Lower leg skin (tissue), 4 donors: ENCODE results near the gene PRRG2. TPM values are rescaled to one million over a fixed set of nuclear protein-coding genes. Genes with fewer than 3 reads are reported as not detected.

Source experiments
- DNase-seq, 2 donors: peaks; one replicate each; pipeline ENCODE4 v3.0.0-alpha.2; 2019; ENCODE audit warnings: low spot score in 2 of 2
- H3K4me3 ChIP-seq: fragments of 200-600 bp; sonication (generic); 2 replicates; pipeline ENCODE4 v1.5.1; 2017; ENCODE audit warnings: mild to moderate bottlenecking, low read depth; ENCODE audit not compliant: poor library complexity, severe bottlenecking
- POLR2A ChIP-seq, 2 donors: fragments of 450-650 bp; IDR thresholded peaks; one replicate each; pipeline ENCODE4 v1.6.1; 2016 to 2017; ENCODE audit warnings: antibody characterized with exemption in 2 of 2, mild to moderate bottlenecking in 1 of 2, moderate library complexity in 1 of 2
- WGBS, 2 donors: methylation state at CpG; one replicate each; pipeline ENCODE4 v1.1.5; 2018; 5-methylcytosine and 5-hydroxymethylcytosine counted together
- intact Hi-C: fragments of 100-400 bp; cut with DNase I; formaldehyde crosslinking; loops from one replicate; pipeline ENCODE4 v1.15.0; 2023; ENCODE audit warnings: low total_unique reads
- total RNA-seq, 4 donors: library from RNA; depleted of rRNA; stranded (reverse); fragments of >200 nt; gene quantifications; one replicate each; pipeline ENCODE4 v1.1.0, GENCODE V29; 2016
- TF ChIP-seq, protein P1 (sequence below), 3 donors: fragments of 450-650 bp; IDR thresholded peaks; one replicate each; pipeline ENCODE4 v1.5.1; 2016; ENCODE audit warnings: antibody characterized with exemption in 3 of 3, mild to moderate bottlenecking in 3 of 3, moderate library complexity in 2 of 3

The PRRG2 gene
- total RNA-seq, 4 donors from 2014 or later = 13.9 to 31.2 (median 18.6) TPM

DNA sequence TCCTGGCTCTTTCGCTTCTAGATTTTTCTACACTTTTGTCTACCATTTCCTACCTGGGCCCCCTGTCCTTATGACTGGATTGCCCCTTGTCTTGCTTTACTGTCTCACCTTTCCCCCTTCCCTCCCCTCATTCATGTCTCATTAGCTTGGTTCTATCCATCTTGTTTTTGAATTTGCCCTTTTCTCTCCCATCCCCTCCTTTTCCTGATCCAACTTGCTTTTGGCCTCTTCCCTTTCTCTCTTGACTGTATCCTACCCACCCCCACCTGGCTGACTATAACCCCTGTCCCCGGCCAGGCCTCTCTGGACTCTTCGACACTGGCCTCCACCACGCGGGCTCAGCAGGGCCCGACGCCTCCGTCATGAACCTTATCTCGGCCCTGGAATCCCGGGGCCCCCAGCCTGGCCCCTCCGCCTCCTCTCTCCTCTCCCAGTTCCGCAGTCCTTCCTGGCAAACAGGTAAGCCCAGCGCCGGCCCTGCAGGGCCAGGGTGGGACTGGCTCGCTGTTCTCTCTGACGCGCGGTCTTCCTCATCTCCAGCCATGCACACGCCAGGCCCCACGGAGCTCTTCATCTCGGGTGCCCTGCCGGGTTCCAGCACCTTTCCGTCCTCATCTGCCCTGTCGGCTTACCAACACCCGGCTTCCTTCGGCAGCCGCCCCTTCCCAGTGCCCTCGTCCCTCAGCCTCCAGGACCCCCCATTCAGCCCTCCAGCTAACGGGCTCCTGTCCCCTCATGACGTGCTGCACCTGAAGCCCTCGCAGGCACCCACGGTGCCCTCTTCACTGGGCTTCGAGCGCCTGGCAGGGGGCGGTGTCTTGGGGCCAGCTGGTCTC, 13.3 kb downstream of the PRRG2 start:
- TF ChIP-seq, protein P1, sequence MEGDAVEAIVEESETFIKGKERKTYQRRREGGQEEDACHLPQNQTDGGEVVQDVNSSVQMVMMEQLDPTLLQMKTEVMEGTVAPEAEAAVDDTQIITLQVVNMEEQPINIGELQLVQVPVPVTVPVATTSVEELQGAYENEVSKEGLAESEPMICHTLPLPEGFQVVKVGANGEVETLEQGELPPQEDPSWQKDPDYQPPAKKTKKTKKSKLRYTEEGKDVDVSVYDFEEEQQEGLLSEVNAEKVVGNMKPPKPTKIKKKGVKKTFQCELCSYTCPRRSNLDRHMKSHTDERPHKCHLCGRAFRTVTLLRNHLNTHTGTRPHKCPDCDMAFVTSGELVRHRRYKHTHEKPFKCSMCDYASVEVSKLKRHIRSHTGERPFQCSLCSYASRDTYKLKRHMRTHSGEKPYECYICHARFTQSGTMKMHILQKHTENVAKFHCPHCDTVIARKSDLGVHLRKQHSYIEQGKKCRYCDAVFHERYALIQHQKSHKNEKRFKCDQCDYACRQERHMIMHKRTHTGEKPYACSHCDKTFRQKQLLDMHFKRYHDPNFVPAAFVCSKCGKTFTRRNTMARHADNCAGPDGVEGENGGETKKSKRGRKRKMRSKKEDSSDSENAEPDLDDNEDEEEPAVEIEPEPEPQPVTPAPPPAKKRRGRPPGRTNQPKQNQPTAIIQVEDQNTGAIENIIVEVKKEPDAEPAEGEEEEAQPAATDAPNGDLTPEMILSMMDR (IDR thresholded peaks at IDR 0.05) = no peak
- no peak for TF ChIP-seq POLR2A (IDR thresholded peaks at IDR 0.05)
- intact Hi-C loops = loop anchor here (5.0 kb wide), 1 partner anchor 43 kb away; no protein-coding TSS in a partner anchor
- WGBS, 2 donors = 88 to 91% methylated on average over 32 to 35 of the region's 35 CpGs
- H3K4me3 ChIP-seq = no peak overlapping the region
- no peak for DNase-seq

DNA sequence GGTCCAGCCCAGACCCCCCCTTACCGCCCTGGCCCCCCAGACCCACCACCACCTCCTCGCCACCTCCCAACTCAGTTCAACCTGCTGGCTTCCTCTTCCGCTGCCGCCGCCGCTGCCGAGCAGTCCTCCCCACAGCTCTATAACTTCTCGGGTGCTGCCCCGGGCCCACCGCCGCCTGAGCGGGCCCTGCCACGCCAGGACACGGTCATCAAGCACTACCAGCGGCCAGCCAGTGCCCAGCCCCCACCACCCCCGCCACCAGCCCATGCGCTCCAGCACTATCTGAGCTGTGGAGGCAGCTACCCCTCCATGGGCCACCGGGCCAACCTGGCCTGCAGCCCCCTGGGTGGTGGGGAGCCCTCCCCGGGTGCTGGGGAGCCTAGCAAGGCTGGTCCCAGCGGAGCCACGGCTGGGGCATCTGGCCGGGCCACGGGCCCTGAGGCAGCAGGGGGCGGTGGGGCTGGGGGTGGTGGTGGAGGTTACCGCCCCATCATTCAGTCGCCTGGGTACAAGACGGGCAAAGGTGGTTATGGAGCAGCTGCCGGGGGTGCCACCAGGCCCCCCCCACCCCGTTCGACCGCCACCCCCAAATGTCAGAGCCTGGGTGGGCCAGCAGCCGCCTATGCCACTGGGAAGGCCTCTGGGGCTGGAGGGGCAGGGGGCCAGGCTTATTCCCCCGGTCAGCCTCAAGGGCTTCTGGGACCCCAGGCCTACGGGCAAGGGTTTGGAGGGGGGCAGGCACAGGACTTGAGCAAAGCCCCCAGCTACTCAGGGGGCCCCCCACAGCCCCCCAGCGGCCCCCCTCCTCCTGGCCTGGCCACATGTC, 14.1 kb downstream of the PRRG2 start:
- WGBS, 2 donors = 91 to 95% methylated on average over 13 to 28 of the region's 35 CpGs
- intact Hi-C loops = loop anchor here (5.0 kb wide), 1 partner anchor 42 kb away; no protein-coding TSS in a partner anchor
- no peak for DNase-seq
- no peak for TF ChIP-seq POLR2A (IDR thresholded peaks at IDR 0.05)
- H3K4me3 ChIP-seq = no peak overlapping the region

DNA sequence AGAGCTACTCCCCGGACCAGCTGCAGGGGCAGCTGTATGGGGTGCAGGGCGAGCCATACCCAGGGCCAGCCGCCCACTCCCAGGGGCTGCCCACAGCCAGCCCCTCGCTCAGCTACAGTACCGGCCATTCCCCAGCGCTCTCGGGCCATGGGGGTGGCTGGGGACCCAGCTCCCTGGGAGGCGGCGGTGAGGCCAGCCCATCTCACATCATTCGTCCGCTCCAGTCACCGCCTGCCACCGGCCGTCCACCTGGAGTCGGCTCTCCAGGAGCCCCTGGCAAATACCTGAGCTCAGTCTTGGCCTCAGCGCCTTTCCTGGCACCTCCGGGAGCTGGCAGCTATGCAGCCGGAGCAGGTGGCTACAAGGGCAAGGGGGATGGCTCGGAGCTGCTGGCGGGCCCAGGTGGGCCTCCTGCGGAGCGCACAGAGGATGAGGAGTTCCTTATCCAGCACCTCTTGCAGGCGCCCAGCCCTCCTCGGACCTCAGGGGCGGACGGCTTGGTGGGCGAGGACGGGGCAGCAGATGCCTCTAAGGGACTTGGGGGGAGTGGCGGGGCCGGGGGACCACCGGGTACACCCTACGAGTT, 14.8 kb downstream of the PRRG2 start:
- TF ChIP-seq POLR2A (IDR thresholded peaks at IDR 0.05) = no peak
- TF ChIP-seq, protein P1 (IDR thresholded peaks at IDR 0.05) = no peak
- intact Hi-C loops = no loop called here
- DNase-seq = no peak
- H3K4me3 ChIP-seq = no peak overlapping the region
- 92 to 93% methylated on average over 29 to 32 of the region's 32 CpGs for WGBS, 2 donors

DNA sequence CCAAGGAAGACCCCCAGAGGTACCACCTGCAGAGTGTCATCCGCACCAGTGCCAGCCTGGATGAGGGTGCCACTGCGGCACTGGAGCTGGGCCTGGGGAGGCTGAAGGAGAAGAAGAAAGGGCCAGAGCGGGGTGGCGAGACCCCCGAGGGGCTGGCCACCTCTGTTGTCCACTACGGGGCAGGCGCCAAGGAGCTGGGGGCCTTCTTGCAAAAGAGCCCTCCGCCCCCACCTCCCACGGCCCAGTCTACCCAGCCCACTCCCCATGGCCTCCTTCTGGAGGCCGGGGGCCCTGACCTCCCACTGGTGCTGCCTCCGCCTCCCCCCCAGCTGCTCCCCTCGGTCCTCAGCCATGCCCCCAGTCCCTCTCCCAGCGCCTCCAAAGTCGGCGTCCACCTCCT, 15.3 kb downstream of the PRRG2 start:
- intact Hi-C loops = no loop called here

DNA sequence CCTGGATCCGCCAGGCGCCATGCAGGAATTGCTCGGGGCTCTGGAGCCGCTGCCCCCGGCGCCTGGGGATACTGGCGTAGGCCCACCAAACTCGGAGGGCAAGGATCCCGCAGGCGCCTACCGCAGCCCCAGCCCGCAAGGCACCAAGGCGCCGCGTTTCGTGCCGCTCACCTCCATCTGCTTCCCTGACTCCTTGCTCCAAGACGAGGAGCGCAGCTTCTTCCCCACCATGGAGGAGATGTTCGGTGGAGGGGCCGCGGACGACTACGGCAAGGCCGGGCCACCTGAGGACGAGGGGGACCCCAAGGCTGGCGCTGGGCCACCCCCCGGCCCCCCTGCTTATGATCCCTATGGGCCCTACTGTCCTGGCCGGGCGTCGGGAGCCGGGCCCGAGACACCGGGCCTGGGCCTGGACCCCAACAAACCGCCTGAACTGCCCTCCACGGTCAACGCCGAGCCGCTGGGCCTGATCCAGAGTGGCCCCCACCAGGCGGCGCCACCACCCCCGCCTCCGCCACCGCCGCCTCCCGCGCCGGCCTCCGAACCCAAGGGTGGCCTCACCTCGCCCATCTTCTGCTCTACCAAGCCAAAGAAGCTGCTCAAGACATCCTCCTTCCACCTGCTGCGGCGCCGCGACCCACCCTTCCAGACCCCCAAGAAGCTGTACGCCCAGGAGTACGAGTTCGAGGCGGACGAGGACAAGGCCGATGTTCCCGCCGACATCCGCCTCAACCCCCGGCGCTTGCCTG, 16.0 kb downstream of the PRRG2 start:
- WGBS, 2 donors = 95 to 96% methylated on average over 50 to 53 of the region's 65 CpGs
- H3K4me3 ChIP-seq = no peak overlapping the region
- TF ChIP-seq POLR2A (IDR thresholded peaks at IDR 0.05) = no peak
- TF ChIP-seq, protein P1 (IDR thresholded peaks at IDR 0.05) = no peak
- intact Hi-C loops = no loop called here
- no peak for DNase-seq

More for the DNA sequence above, 15.3 kb downstream of the PRRG2 start:
- no peak for TF ChIP-seq POLR2A (IDR thresholded peaks at IDR 0.05)
- TF ChIP-seq, protein P1 (IDR thresholded peaks at IDR 0.05) = no peak
- no peak overlapping the region for H3K4me3 ChIP-seq
- 91 to 95% methylated on average over 10 to 11 of the region's 15 CpGs for WGBS, 2 donors
- DNase-seq = no peak
